Measurements from ENCODE around the gene USH2A.

GRCh38 chr1:215718575-215719287 is 704.5 kb downstream of the USH2A start:
- no peak for TF ChIP-seq CTCF (conservative IDR thresholded peaks at IDR 0.05; ENCODE audit: low read length)
- TF ChIP-seq EZH2phosphoT487 (IDR thresholded peaks at IDR 0.05; ENCODE audit: borderline replicate concordance), result no peak
